Osteocyte (in vitro differentiated cells): ENCODE data around the gene GABRB1. TPM values are rescaled to one million over a fixed set of nuclear protein-coding genes. Genes with fewer than 3 reads are reported as not detected.

Experiments used
- DNase-seq: peaks from one replicate; pipeline ENCODE4 v3.0.0; 2021; ENCODE audit warnings: mixed read lengths; ENCODE audit not compliant: unreplicated experiment; ENCODE audit errors: extremely low spot score
- H3K27ac Mint-ChIP-seq: one replicate; pipeline ENCODE4 v1.8.0; 2021; ENCODE audit warnings: mild to moderate bottlenecking, mixed read lengths; ENCODE audit not compliant: unreplicated experiment
- H3K27me3 Mint-ChIP-seq: one replicate; pipeline ENCODE4 v1.8.0; 2021; ENCODE audit warnings: mixed read lengths; ENCODE audit not compliant: unreplicated experiment
- H3K36me3 Mint-ChIP-seq: one replicate; pipeline ENCODE4 v1.8.0; 2021; ENCODE audit warnings: mixed read lengths; ENCODE audit not compliant: unreplicated experiment
- H3K4me1 Mint-ChIP-seq: one replicate; pipeline ENCODE4 v1.8.0; 2021; ENCODE audit warnings: mixed read lengths; ENCODE audit not compliant: unreplicated experiment
- H3K4me3 Mint-ChIP-seq: one replicate; pipeline ENCODE4 v1.8.0; 2021; ENCODE audit warnings: mild to moderate bottlenecking, moderate library complexity, mixed read lengths; ENCODE audit not compliant: unreplicated experiment
- H3K9me3 Mint-ChIP-seq: one replicate; pipeline ENCODE4 v1.8.0; 2021; ENCODE audit warnings: mixed read lengths; ENCODE audit not compliant: unreplicated experiment
- total RNA-seq: library from RNA; stranded (reverse); gene quantifications from 2 replicates; pipeline ENCODE4 v1.2.1, GENCODE V29; 2021
- TF ChIP-seq, protein P1 (sequence below): fragments of 200-600 bp; sonication (generic); IDR thresholded peaks from 2 replicates; pipeline ENCODE4 v1.5.0; 2021; ENCODE audit warnings: antibody characterized with exemption, mild to moderate bottlenecking, moderate library complexity

GABRB1 gene
- total RNA-seq, 1 donor from 2014 or later: not detected

DNA sequence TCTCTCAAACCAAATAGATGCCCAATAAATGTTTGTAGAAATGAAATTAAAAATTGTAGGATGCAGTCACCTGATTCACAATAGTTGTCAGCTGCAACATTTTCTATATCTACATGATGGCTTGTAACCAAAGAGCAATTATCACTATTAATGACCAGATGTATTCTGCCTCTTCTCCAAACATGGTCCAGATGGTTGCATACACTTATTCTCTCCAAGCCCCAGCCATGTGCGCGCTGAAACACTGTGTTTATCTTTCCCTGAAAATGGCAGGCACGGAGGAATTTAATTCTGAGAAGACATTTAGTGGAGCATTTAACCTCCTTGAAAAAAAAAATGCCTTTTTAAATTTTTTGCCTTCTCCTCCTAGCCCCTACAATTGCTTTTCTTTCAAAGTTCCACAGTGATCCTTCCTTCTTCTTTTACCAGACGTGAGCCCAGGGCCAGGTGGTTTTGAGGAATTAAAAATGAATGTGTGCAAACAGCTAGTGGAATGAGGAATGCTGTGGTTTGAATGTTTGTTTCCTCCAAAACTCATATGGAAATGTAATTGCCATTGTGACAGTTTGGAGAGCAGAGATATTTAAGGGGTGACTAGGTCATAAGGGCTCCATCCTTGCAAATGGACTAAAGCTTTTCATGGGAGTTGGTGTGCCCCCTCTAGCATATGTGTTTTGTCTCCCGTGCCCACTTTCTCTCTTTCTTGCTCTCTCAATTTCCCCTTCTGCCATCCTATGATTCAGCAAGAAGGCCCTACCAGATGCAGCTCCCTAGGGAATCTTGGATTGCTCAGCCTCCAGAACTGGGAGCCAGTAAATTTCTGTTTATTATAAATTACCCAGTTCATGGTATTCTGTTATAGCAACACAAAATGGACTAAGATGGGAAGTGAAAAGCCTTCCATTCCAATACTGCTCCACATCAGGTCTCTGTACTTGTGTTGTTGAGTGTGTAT is 136.0 kb downstream of the GABRB1 start:
- H3K36me3 Mint-ChIP-seq: no peaks in the 10 kb centered on the region
- no peaks in the 10 kb centered on the region for H3K9me3 Mint-ChIP-seq
- no peak overlapping the region for H3K27ac Mint-ChIP-seq
- no peak for DNase-seq
- H3K4me3 Mint-ChIP-seq: no peak overlapping the region
- H3K4me1 Mint-ChIP-seq: no peaks in the 10 kb centered on the region
- TF ChIP-seq, protein P1, sequence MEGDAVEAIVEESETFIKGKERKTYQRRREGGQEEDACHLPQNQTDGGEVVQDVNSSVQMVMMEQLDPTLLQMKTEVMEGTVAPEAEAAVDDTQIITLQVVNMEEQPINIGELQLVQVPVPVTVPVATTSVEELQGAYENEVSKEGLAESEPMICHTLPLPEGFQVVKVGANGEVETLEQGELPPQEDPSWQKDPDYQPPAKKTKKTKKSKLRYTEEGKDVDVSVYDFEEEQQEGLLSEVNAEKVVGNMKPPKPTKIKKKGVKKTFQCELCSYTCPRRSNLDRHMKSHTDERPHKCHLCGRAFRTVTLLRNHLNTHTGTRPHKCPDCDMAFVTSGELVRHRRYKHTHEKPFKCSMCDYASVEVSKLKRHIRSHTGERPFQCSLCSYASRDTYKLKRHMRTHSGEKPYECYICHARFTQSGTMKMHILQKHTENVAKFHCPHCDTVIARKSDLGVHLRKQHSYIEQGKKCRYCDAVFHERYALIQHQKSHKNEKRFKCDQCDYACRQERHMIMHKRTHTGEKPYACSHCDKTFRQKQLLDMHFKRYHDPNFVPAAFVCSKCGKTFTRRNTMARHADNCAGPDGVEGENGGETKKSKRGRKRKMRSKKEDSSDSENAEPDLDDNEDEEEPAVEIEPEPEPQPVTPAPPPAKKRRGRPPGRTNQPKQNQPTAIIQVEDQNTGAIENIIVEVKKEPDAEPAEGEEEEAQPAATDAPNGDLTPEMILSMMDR: no peak
- peaks cover 49% of the 10 kb centered on the region for H3K27me3 Mint-ChIP-seq

DNA sequence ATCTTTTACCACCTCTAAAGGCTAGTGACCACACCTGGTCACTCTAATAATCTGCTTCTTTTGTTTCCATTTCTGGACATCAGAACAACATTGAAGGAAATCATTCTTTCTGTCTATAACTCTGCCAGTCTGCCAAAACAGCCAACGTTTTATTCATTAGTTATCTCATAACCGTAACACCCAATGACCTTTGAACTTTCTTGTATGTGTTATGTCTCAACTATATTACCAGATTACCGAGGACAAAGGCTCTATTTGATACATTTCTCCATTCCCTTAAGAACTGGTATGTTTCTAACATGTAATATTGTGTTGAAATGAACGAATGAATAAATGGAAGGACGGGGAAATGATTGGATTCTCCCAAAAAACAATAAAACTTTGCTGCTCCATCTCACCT is 152.7 kb downstream of the GABRB1 start:
- H3K36me3 Mint-ChIP-seq: no peaks in the 10 kb centered on the region
- no peaks in the 10 kb centered on the region for H3K4me1 Mint-ChIP-seq
- peaks cover 50% of the 10 kb centered on the region for H3K27me3 Mint-ChIP-seq
- TF ChIP-seq, protein P1: no peak
- no peaks in the 10 kb centered on the region for H3K9me3 Mint-ChIP-seq
- no peak overlapping the region for H3K4me3 Mint-ChIP-seq
- no peak overlapping the region for H3K27ac Mint-ChIP-seq
- no peak for DNase-seq

DNA sequence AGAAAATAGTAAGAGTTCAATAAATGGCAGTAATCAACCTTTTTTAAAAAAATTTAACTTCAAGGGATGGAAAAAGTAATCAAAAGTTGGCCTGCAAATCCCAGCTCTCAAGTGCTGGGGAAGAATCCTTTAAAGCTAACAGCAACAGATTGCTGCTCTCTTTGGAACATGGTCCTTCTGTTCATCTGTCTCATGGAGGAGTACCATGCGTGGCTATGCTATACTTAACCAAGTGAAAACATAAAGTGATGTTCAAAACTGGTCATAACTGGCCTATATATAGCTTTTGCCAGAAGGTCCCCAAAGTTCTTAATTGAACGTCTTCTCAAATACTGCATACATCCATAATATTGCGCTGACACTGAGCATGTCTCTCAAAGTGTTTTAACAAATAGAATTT is 154.4 kb downstream of the GABRB1 start:
- TF ChIP-seq, protein P1: no peak
- Mint-ChIP-seq H3K4me3 (no peak overlapping the region), H3K27me3 (peaks cover 55% of the 10 kb centered on the region), H3K27ac (no peak overlapping the region), H3K36me3 (no peaks in the 10 kb centered on the region), H3K9me3 (no peaks in the 10 kb centered on the region), H3K4me1 (no peaks in the 10 kb centered on the region)
- no peak for DNase-seq

DNA sequence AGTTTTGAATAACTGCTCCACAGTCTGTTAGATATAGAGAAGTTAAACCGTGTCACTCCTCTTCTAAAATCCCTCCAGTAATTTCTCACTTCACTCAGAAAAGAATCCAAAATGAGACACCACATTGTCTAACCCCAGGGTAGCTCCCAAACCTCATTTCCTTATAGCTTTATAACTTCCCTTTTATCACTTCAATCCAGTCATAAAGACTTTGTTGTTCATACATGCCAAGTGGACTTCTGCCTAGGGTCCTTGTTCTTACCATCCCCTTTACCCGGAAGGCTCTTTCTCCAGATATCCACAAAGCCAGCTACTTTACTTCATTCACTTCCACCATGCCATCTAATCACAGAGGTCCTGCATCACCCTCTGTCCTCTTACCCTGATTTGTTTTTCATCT is 156.2 kb downstream of the GABRB1 start:
- no peaks in the 10 kb centered on the region for H3K36me3 Mint-ChIP-seq
- DNase-seq: no peak
- H3K9me3 Mint-ChIP-seq: no peaks in the 10 kb centered on the region
- TF ChIP-seq, protein P1: no peak
- no peaks in the 10 kb centered on the region for H3K4me1 Mint-ChIP-seq
- H3K27me3 Mint-ChIP-seq: peaks cover 49% of the 10 kb centered on the region
- H3K4me3 Mint-ChIP-seq: no peak overlapping the region
- H3K27ac Mint-ChIP-seq: no peak overlapping the region

DNA sequence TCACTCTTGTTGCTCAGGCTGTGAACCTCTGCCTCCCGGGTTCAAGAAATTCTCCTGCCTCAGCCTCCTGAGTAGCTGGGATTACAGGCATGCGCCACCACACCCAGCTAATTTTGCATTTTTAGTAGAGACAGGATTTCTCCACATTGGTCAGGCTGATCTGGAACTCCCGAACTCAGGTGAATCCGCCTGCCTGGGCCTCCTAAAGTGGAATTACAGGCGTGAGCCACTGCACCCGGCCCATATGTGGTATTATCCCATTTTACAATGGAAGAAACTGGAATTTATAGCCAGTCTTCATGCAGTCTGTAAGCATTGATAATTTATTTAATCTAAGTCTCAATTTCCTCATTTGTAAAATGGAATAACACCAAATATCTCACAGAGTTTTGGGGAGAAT is 161.8 kb downstream of the GABRB1 start:
- Mint-ChIP-seq H3K36me3 (no peaks in the 10 kb centered on the region), H3K27ac (no peak overlapping the region), H3K9me3 (no peaks in the 10 kb centered on the region), H3K4me3 (no peak overlapping the region), H3K27me3 (peaks cover 18% of the 10 kb centered on the region), H3K4me1 (peaks cover 6% of the 10 kb centered on the region)
- no peak for DNase-seq
- TF ChIP-seq, protein P1: no peak
